ENCODE results near the gene TMEM132D.

GRCh38 chr12:129631316-129631715, 272.5 kb downstream of the TMEM132D start:
- no peak for TF ChIP-seq GATA2 (IDR thresholded peaks at IDR 0.05; ENCODE audit: low read depth, low read length)
- TF ChIP-seq GATA3 (IDR thresholded peaks at IDR 0.05; ENCODE audit: low read depth, low read length) = no peak
